ENCODE measurements around the gene TOE1.

Gene TOE1

DNA sequence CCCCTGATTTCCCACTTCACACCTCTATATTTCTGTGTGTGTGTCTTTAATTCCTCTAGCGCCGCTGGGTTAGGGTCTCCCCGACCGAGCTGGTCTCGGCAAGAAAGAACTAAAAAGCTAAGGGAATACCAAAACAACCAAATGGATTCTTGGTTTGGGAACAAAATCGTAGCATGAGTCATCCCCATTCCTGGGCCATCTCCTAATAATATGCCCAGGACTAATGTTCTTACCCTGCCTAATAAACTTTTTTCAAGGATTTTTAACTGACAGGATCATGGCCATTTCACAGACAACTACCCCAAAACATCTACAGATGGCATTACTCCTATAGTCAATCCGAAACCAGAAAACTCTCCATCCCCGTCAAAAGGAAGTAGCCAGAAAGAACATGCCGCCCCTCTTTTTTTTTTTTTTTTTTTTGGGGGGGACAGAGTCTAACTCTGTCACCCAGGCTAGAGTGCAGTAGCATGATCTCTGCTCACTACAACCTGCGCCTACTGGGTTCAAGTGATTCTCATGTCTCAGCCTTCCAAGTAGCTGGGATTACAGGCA is 17.4 kb upstream of the TOE1 start:
- in situ Hi-C loops (cut with HindIII; ENCODE audit: low pct_ligation_motif_present, low pct_unique_long_range_greater_than_20kb, low sequenced_read_pairs): no loop called here
- DNase-seq: no peak

DNA sequence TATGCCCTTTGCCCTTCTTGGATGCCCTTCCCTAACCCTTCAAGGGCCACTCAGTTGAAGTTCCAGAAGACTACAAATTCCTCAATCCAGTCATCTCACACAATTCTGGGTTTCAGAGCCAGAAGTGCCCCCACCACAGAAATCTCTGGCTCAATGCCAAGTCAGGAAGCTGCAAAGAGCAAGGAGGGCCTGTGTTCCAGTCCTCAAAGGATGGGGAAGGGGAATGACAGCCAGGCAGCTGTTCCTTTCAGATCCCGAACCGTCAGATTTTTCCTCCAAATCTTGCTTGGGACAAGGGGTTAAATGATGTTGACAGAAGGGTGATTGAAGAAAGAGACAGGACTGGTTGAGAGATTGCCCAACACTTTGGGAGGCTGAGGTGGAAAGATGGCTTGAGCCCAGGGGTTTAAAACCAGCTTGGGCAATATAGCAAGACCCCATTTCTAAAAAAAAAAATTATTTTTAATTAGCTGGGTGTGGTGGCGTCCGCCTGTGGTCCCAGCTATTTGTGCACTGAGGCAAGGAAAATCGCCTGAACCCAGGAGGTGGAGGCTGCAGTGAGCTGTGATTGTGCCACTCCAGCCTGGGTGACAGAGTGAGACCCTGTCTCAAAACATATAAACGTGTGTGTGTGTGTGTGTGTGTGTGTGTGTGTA is 14.0 kb upstream of the TOE1 start:
- peak; percentile 50 for DNase-seq
- in situ Hi-C loops (cut with HindIII; ENCODE audit: low pct_ligation_motif_present, low pct_unique_long_range_greater_than_20kb, low sequenced_read_pairs): no loop called here

DNA sequence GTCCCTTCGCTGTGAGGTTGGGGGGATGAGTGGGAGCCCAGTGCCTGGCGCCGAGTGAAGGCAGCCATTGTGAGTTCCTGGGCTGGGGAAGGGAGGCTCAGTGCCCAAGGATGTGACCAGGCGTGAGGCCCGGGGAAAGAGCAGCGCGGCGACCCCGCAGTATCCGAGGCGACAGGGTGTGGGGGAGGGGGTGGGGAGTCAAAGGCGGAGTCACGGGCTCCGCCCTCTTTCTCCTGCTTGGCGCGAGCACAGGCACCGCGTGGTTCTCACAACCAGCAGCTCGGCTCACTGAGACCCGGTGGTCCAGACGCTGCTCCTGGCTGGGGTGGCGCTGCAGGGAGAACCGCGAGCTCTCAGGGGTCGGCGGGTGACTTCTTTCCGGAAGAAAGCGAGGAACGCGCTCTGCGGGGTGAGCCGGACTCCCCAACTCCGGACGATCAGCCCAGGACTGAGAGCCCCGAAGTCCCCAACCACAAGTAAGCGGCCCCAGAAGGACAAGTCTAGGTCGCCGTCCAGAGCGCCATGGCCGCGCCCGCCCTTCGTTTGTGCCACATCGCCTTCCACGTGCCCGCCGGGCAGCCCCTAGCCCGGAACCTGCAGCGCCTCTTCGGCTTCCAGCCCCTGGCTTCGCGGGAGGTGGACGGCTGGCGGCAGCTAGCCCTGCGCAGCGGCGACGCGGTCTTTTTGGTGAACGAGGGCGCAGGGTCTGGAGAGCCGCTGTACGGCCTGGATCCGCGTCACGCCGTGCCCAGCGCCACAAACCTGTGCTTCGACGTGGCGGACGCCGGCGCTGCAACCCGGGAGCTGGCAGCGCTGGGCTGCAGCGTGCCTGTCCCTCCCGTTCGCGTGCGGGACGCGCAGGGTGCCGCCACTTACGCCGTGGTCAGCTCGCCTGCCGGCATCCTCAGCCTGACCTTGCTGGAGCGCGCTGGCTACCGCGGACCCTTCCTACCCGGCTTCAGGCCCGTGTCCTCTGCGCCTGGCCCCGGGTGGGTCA is 13.0 kb upstream of the TOE1 start, which contains the start of gene HPDL:
TSS of gene HPDL (plus strand) at position 269 of the 997 bp plus-strand sequence. CDS start at position 523, 254 bp downstream.
- in situ Hi-C loops (cut with HindIII; ENCODE audit: low pct_ligation_motif_present, low pct_unique_long_range_greater_than_20kb, low sequenced_read_pairs): no loop called here

DNA sequence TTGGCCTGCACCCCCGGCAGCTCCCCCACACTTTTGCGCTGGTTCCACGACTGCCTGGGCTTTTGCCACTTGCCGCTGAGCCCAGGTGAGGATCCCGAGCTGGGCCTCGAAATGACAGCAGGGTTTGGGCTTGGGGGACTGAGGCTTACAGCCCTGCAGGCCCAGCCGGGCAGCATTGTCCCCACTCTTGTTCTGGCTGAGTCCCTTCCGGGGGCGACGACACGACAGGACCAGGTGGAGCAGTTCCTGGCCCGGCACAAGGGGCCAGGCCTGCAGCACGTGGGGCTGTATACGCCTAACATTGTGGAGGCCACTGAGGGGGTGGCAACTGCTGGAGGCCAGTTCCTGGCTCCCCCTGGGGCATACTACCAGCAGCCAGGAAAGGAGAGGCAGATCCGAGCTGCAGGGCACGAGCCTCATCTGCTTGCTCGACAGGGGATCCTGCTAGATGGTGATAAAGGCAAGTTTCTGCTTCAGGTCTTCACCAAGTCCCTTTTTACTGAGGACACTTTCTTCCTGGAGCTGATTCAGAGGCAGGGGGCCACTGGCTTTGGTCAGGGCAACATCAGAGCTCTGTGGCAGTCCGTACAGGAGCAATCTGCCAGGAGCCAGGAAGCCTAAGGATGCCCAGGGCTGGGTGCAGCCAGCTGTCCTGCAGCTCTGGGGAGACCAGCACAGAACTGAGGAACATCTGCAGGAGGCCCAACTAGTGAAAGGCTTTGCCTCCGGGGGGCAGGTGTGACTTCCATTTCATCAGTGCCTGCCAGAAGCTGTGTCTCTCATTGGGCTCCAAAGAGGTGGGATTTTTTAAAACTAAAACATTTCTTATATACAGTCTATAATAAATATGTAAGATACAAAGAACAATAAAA is 12.1 kb upstream of the TOE1 start:
- no peak for DNase-seq
- in situ Hi-C loops (cut with HindIII; ENCODE audit: low pct_ligation_motif_present, low pct_unique_long_range_greater_than_20kb, low sequenced_read_pairs): no loop called here

More for the DNA sequence above, 13.0 kb upstream of the TOE1 start, which contains the start of gene HPDL:
- DNase-seq: peak; percentile 33

DNA sequence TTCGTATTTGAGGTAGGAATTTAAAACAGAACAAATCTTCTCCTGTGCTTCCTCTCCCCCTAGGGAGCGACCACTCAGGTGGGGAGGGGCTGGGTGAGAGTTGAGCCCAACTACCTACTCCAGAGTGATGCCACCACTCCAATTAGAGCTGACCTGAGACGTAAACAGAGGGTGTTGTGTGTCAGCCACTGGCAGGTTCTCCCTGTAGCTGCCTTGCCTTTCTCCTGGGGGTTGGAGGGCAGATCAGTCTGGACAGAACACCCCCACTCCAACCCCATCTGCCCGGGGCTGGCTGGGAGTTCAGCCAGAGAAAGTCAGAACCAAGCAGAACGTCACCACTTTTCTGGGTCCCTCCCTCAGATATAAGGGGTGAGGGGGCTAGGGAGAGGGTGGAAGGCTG is 11.3 kb upstream of the TOE1 start:
- no peak for DNase-seq
- in situ Hi-C loops (cut with HindIII; ENCODE audit: low pct_ligation_motif_present, low pct_unique_long_range_greater_than_20kb, low sequenced_read_pairs): no loop called here

DNA sequence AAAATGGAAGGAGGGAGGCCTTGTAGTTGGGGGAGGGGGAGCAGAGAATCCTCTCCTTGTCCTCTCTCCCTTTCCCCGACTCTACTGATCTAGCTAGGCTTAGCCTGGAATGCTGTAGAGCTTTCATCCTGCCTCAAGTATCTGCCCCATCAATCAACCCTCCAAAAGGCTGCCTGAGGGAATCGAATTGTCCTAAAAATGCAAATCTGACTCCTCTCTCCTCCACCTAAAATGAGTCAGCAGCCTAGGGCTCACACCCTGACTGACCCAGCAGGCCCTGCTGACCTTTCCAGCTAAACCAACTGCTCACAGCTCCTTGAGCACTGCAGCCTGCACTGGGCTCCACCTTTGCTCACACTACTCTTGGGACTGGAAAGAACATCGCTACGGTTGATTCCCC is 10.5 kb upstream of the TOE1 start:
- in situ Hi-C loops (cut with HindIII; ENCODE audit: low pct_ligation_motif_present, low pct_unique_long_range_greater_than_20kb, low sequenced_read_pairs): no loop called here
- no peak for DNase-seq

DNA sequence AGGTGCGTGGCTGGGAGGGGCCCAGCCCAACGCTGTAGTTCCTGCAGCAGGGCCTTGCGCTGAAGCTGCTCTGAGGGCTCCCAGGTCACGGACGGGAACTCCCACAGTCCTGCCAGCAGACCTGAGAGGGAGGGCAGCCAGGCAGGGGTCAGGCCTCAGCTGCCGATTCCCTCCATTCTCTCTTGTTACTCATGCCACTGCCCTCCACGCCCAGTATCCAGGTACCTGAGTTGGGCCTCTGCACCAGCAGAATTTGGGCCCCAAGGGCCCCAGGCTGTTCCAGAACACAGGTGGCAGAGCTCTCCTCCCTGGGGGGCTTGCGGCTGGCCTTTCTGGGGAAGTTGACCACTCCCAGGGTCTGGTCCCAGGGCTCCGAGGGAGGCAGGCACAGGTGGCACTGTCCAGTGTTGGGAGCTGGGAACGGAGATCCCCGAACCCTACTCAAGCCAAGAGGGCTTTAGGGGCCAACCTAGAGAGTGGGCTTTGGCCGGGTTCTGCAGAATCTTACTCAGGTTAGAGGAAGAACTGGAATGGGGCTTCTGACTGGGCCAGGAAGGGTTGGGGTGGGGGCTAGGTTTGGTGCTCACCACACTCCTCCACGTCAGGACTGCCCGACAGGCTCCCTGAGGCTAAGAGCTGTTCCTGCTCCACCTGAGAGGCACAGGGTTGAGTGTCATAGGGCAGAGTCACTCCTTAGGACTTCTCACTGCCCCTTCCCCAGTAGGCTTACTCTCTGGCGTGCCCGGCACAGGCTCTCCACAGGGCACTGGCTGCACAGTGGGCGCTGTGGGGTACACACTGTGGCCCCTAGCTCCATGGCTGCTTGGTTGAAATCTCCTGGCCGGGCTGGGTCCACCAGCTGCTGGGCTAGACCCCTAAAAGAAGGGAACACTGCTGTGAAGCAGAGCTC is 8.3 kb upstream of the TOE1 start:
- DNase-seq: no peak
- in situ Hi-C loops (cut with HindIII; ENCODE audit: low pct_ligation_motif_present, low pct_unique_long_range_greater_than_20kb, low sequenced_read_pairs): no loop called here

DNA sequence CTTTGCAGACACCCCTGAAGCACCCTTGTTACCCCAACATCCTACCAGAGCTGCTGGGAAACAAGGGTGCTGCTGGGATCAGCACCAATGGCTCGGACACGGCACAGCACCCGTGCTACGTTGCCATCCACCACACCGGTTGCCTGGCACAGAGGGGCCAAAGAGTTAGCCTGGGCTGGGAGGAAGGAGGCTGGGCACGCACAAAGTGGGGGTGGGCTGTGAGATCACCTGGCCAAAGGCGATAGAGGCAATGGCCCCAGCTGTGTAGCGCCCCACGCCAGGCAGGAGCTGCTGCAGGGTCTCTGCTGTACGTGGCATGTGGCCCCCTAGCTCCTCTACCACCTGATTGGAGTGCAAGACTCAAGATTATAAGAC is 7.6 kb upstream of the TOE1 start:
- in situ Hi-C loops (cut with HindIII; ENCODE audit: low pct_ligation_motif_present, low pct_unique_long_range_greater_than_20kb, low sequenced_read_pairs): no loop called here
- DNase-seq: no peak

DNA sequence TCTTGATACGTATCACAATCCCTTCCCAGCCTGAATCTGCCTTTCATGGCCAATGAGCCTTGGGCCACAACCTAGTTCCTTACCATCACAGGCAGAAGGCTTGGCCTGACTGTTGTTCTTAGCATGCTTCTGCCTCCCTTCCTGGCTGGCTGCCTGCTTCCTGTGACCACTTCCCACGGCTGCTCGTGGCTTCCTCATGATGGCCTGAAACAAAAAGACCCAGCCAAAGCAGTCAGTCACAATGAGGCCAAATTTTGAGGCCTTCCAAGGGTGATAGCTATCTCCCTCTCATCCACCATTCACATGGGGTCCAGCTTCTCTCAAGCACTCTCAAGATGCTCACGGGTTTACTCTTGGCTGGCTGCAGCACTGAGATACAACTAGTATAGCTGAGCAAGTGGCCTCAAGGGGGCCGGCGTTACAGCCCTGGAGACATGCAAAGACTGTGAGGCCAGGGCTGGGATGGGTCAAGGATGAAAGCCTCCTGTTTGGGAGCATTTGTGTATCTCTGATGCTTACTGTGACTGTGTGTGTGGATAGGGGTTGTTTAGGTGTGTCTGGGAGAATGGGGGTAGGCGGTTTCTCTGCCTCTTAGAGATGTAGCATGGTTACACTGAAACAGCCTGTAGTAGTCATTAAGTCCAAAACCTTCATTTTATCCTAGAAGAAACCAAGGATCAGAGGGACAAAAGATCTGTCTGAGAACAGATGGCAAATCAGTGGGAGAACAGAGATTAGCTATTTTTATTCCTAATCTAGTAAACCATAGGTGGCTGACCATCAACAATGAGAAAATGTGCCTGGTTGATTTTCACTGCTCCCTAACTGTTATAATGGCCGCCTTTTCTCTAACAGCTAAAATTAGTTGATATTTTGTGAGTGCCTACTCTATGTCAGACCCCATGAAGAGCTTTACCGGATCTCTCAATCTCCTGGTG is 5.4 kb upstream of the TOE1 start:
- DNase-seq: no peak
- in situ Hi-C loops (cut with HindIII; ENCODE audit: low pct_ligation_motif_present, low pct_unique_long_range_greater_than_20kb, low sequenced_read_pairs): no loop called here

DNA sequence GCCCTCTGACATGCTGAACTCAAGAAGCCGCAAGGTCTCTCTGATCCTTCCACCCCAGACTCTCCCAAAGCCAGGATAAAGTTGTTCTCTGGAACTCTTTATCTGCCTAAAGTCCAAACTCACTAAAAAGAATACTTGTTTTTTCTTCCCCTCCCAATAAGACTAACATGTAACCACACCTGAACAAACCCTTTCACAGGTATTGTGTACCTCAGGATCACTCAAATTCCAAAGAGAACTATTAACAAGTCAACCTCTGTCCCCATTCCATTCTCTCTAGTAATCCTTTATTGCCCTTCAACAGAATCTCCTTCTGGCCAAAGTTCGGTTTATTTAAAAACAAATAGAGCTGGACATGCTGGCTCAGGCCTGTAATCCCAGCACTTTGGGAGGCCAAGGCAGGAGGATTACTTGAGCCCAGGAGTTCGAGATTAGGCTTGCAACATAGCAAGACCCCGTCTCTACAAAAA is 4.1 kb upstream of the TOE1 start:
- in situ Hi-C loops (cut with HindIII; ENCODE audit: low pct_ligation_motif_present, low pct_unique_long_range_greater_than_20kb, low sequenced_read_pairs): no loop called here
- no peak for DNase-seq

DNA sequence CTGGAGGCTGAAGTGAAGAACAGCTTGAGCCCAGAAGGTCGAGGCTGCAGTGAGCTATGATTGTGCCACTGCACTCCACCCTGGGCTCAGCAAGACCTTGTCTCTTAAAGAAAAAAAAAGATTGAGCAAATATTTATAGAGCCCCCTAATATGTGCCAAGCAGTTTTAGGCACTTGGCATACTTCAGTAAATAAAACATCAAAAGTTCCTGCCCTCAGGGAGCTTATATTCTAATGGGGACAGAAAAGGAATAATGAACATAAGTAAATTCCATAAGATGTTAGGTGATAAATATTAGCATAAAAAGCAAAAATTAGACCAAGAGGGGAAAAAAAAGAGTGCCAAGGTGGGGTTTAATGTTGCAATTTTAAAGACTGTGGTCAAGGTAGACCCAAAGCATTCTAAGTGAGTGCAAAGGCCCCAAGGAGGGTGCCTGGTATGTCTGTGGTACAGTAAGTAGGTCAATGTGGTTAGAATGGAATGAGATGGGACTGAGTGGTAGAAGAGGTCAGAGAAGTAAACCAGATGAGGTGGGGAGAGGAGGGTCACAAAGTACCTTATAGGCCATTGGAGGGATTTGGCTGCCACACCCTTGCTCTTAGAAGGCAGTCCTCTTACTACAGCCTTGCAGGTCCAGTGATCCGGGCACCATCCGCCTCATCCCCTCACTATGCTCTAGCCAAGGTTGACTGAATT is 2.2 kb upstream of the TOE1 start:
- in situ Hi-C loops (cut with HindIII; ENCODE audit: low pct_ligation_motif_present, low pct_unique_long_range_greater_than_20kb, low sequenced_read_pairs): no loop called here
- DNase-seq: no peak

DNA sequence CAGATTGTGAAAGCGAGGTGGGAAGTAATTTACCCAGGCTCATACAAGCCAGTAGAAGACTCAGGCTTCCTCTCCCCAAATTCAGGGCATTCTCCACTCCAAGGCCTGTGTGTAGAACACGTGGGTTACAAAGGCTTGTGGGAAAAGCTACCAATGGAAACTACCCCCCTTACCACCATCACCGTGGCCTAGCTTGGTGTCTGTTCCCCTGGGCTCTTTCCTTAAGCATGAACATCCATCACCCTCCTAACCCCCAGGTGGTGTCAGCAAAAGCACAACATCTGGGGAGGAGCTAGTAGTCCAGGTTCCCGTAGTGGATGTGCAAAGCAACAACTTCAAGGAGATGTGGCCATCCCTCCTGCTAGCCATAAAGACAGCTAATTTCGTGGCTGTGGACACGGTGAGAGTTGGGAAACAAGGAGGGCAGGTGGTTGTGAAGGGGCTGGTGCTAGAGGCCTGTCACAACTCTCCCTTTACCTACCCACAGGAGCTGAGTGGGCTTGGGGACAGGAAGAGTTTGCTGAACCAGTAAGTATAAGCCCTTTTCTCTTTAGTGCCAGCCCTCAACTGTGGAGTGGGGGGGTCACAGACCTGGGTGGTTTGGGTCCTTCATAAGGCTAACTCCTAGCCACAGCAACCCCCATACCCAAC is 971 bp downstream of the TOE1 start:
- DNase-seq: no peak
- in situ Hi-C loops (cut with HindIII; ENCODE audit: low pct_ligation_motif_present, low pct_unique_long_range_greater_than_20kb, low sequenced_read_pairs): no loop called here

DNA sequence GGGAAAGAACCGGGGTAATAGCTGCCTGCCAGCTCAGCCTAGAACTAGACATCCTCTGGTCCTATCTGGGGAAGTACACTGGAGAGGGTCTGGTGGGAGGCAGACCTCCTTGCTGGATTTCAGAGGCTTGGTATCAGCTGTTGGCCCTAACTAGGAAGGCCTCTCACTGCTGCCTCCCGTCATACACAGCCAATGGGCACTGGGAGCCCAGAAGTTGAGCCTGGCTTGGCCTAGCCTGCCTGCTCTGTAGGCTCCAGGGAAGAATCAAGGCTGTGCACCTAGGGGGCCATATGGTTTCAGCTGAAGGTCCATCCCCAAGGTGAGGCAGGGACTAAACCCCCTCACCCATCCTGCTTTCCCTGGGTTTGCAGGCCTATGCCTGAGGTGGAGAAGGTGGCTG is 4.5 kb downstream of the TOE1 start:
- in situ Hi-C loops (cut with HindIII; ENCODE audit: low pct_ligation_motif_present, low pct_unique_long_range_greater_than_20kb, low sequenced_read_pairs): no loop called here

DNA sequence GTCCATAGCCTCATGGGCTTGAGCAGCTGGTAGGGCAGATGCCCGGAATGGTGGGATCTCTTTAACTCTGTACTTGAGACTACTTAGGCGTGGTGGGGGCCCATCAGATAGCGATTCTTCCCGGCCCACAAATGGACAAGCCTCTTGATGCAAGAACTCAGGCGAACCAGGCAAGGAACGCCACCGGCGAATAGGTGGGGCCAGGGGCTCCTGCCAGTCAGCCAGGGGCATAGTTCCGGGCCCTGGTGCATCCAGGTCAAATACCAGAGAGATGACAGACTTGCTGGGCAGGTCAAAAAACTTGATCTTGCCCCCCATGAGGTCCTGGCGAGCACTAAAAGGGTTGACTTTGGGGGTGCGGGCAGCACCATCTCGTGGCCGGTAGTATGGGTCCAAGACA is 5.0 kb downstream of the TOE1 start:
- in situ Hi-C loops (cut with HindIII; ENCODE audit: low pct_ligation_motif_present, low pct_unique_long_range_greater_than_20kb, low sequenced_read_pairs): no loop called here
- DNase-seq: no peak

More for the DNA sequence above, 4.5 kb downstream of the TOE1 start:
- DNase-seq: no peak

DNA sequence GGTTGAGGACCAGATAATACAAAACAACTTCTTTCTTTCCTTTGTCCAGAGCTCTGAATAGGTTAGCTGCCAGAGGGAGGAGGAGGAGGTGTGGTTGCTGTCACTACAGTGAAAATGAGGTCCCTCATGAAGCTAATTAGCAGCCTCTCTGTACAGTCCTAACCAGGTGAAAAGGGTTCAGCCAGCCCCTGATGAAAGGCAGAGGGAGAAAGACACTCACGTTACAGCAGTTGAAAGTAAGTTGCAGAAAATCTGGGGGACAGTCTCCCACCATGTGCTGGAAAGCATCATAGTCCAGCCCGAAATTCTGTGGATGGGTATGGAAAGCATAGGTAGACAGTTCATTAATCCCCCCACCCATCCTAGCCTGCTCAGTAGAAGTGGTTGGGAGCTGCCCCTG is 6.5 kb downstream of the TOE1 start:
- in situ Hi-C loops (cut with HindIII; ENCODE audit: low pct_ligation_motif_present, low pct_unique_long_range_greater_than_20kb, low sequenced_read_pairs): no loop called here
- no peak for DNase-seq

DNA sequence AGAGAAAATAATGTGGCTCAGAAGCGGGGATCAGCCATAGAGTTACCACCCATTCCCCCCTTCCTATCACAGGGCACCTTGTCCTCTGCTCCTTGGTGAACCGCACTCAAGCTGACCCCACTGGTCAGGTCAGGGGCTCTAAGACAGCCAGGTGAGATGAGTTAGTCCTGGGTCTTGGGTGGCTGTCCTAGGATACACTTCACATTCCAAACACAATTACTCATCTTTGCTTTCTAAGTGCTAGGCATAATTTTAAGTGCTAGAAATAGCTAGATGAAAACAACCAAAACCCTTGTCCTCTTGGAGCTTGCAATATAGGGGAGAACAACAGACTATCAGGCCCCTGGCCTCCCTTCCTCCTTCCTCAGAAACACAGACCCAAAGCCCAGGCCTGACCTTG is 8.1 kb downstream of the TOE1 start:
- DNase-seq: peak; percentile 24
- in situ Hi-C loops (cut with HindIII; ENCODE audit: low pct_ligation_motif_present, low pct_unique_long_range_greater_than_20kb, low sequenced_read_pairs): no loop called here
